Activated CD8-positive, alpha-beta memory T cell treated with anti-CD3 and anti-CD28 coated beads for 48 hours (primary cell): ENCODE measurements around the gene CABLES2.

Experiments used
- DNase-seq, 3 experiments: peaks; one replicate each; pipeline ENCODE4 v3.0.0-alpha.2; 2020; ENCODE audit warnings: low read depth in 2 of 3, low spot score in 2 of 3

CABLES2 gene

GRCh38 chr20:62419759-62420158 is 12.7 kb upstream of the CABLES2 start:
- DNase-seq, result no peak

- DNase-seq, result no peak
Observed at GRCh38 chr20:62418709-62419487, 11.8 kb upstream of the CABLES2 start.

- DNase-seq, result no peak
Observed at GRCh38 chr20:62417981-62418708, 11.1 kb upstream of the CABLES2 start.

GRCh38 chr20:62416651-62417637 is 9.9 kb upstream of the CABLES2 start:
- DNase-seq, result no peak

GRCh38 chr20:62415354-62416111 is 8.4 kb upstream of the CABLES2 start:
- DNase-seq, result no peak

- DNase-seq, result no peak
Observed at GRCh38 chr20:62413896-62414481, 6.9 kb upstream of the CABLES2 start.

GRCh38 chr20:62413025-62413570 is 6.0 kb upstream of the CABLES2 start:
- no peak for DNase-seq

- DNase-seq, result no peak
Observed at GRCh38 chr20:62412194-62413024, 5.3 kb upstream of the CABLES2 start.

GRCh38 chr20:62411479-62412193 is 4.6 kb upstream of the CABLES2 start:
- DNase-seq, result no peak

- no peak for DNase-seq
Observed at GRCh38 chr20:62410746-62411478, 3.8 kb upstream of the CABLES2 start.

- DNase-seq, result no peak
Observed at GRCh38 chr20:62409931-62410745, 3.1 kb upstream of the CABLES2 start.

- no peak for DNase-seq
Observed at GRCh38 chr20:62409086-62409853, 2.2 kb upstream of the CABLES2 start.

GRCh38 chr20:62408640-62409039 is 1.6 kb upstream of the CABLES2 start:
- DNase-seq, result no peak

- no peak for DNase-seq
Observed at GRCh38 chr20:62408055-62408454, 970 bp upstream of the CABLES2 start.

GRCh38 chr20:62406635-62407176 is 379 bp downstream of the CABLES2 start:
- no peak for DNase-seq

GRCh38 chr20:62405981-62406513 is 1.0 kb downstream of the CABLES2 start:
- DNase-seq, result no peak
